GM12891 (cell line): ENCODE measurements around the gene NEMF.
"Not testable (repeated sequence)": the region's sequence is repeated elsewhere in the genome, so short reads cannot be mapped to it uniquely, and the experiment has no call there.

Source experiments
- POLR2A ChIP-seq: IDR thresholded peaks from 2 replicates; pipeline ENCODE4 v1.6.1; 2011; ENCODE audit warnings: low read depth, low read length, control low read depth
- POLR2AphosphoS5 ChIP-seq: IDR thresholded peaks from 2 replicates; pipeline ENCODE4 v1.6.1; 2011; ENCODE audit warnings: low read depth, low read length, control low read depth
- POU2F2 ChIP-seq: IDR thresholded peaks from 2 replicates; pipeline ENCODE4 v1.6.1; 2011; ENCODE audit warnings: low read depth, mild to moderate bottlenecking, control low read depth, low read length, moderate library complexity
- SPI1 ChIP-seq: IDR thresholded peaks from 2 replicates; pipeline ENCODE4 v1.6.1; 2011; ENCODE audit warnings: low read depth, low read length, control low read depth
- TAF1 ChIP-seq: IDR thresholded peaks from 2 replicates; pipeline ENCODE4 v1.6.1; 2011; ENCODE audit warnings: low read depth, low read length, control low read depth

- not testable (repeated sequence) for TF ChIP-seq POLR2AphosphoS5, POLR2A, TAF1, POU2F2, SPI1
Measured at GRCh38 chr14:49873548-49873947, 21.0 kb upstream of the NEMF start.
